Right renal pelvis (tissue), 4 donors: ENCODE results near the gene THAP2. TPM values are rescaled to one million over a fixed set of nuclear protein-coding genes. Genes with fewer than 3 reads are reported as not detected.
A peak's percentile ranks its signal among the peaks of the same experiment; 100 is the strongest.

ENCODE experiments used
- DNase-seq, 4 donors: peaks; one replicate each; pipeline ENCODE4 v3.0.0-alpha.2; 2013; ENCODE audit warnings: low read depth in 4 of 4, low spot score in 3 of 4, missing footprints in 1 of 4
- polyA plus RNA-seq, 4 donors: library from polyadenylated mRNA; unstranded; fragments of 120-200 nt; gene quantifications; one replicate each; pipeline ENCODE4 v1.2.1, GENCODE V29; 2013; ENCODE audit not compliant: insufficient read length in 4 of 4

THAP2 gene
- polyA plus RNA-seq, result 10 to 100 TPM; 13.8 to 18.6 (median 17.1) TPM

GRCh38 chr12:71663561-71664410, at the start of gene THAP2, which contains the start of gene ZFC3H1:
TSS of gene THAP2 (plus strand) at chr12:71664301. CDS start at chr12:71664510, 209 bp downstream.
TSS of gene ZFC3H1 (minus strand) at chr12:71663848. CDS start at chr12:71663610, 238 bp downstream.
- peak; percentile 92 to 98 (median 97) for DNase-seq

- DNase-seq, result no peak
Observed at GRCh38 chr12:71621938-71622337, 42.2 kb upstream of the THAP2 start.

- DNase-seq, result no peak
Observed at GRCh38 chr12:71625476-71625875, 38.6 kb upstream of the THAP2 start.

GRCh38 chr12:71626098-71626497, 38.0 kb upstream of the THAP2 start:
- DNase-seq, result no peak

GRCh38 chr12:71626768-71627167, 37.3 kb upstream of the THAP2 start:
- DNase-seq, result no peak

- no peak for DNase-seq
Observed at GRCh38 chr12:71627438-71628002, 36.6 kb upstream of the THAP2 start.

GRCh38 chr12:71636704-71637115, 27.4 kb upstream of the THAP2 start:
- DNase-seq, result peak; percentile 34 to 47 (median 39)

GRCh38 chr12:71638499-71638898, 25.6 kb upstream of the THAP2 start:
- no peak for DNase-seq

- no peak for DNase-seq
Observed at GRCh38 chr12:71639341-71639760, 24.8 kb upstream of the THAP2 start.

- no peak for DNase-seq
Observed at GRCh38 chr12:71640316-71640715, 23.8 kb upstream of the THAP2 start.

- DNase-seq, result no peak
Observed at GRCh38 chr12:71641390-71641789, 22.7 kb upstream of the THAP2 start.

GRCh38 chr12:71642264-71642663, 21.8 kb upstream of the THAP2 start:
- DNase-seq, result no peak

- no peak for DNase-seq
Observed at GRCh38 chr12:71645268-71645667, 18.8 kb upstream of the THAP2 start.

- DNase-seq, result no peak
Observed at GRCh38 chr12:71646512-71646911, 17.6 kb upstream of the THAP2 start.

- DNase-seq, result no peak
Observed at GRCh38 chr12:71648537-71648936, 15.6 kb upstream of the THAP2 start.

GRCh38 chr12:71649401-71649800, 14.7 kb upstream of the THAP2 start:
- no peak for DNase-seq

- DNase-seq, result no peak
Observed at GRCh38 chr12:71652656-71653055, 11.4 kb upstream of the THAP2 start.

- DNase-seq, result no peak
Observed at GRCh38 chr12:71653137-71653536, 11.0 kb upstream of the THAP2 start.

- DNase-seq, result no peak
Observed at GRCh38 chr12:71654200-71654599, 9.9 kb upstream of the THAP2 start.

- DNase-seq, result no peak
Observed at GRCh38 chr12:71655495-71655894, 8.6 kb upstream of the THAP2 start.

GRCh38 chr12:71655907-71656306, 8.2 kb upstream of the THAP2 start:
- no peak for DNase-seq

- no peak for DNase-seq
Observed at GRCh38 chr12:71656740-71657139, 7.4 kb upstream of the THAP2 start.
